NCI-H2227 (cell line): ENCODE data around the gene MGRN1.
A peak's percentile ranks its signal among the peaks of the same experiment; 100 is the strongest.

Source experiments
- DNase-seq: peaks from one replicate; lab custom pipeline; 2025; ENCODE audit not compliant: unreplicated experiment; lab: John Stamatoyannopoulos, UW

MGRN1 gene

GRCh38 chr16:4624015-4624826 lies at the start of gene MGRN1:
Gene MGRN1, plus strand, starts transcription at chr16:4624826. Its CDS starts 135 bp downstream, at chr16:4624961.
- peak; percentile 98 for DNase-seq

- no peak for DNase-seq
Observed at GRCh38 chr16:4574919-4575705, 49.5 kb upstream of the MGRN1 start.

GRCh38 chr16:4576008-4576407 lies 48.6 kb upstream of the MGRN1 start:
- DNase-seq: no peak

- DNase-seq: no peak
Observed at GRCh38 chr16:4578961-4579530, 45.6 kb upstream of the MGRN1 start.

GRCh38 chr16:4580250-4580649 lies 44.4 kb upstream of the MGRN1 start:
- no peak for DNase-seq

GRCh38 chr16:4583906-4584305 lies 40.7 kb upstream of the MGRN1 start:
- no peak for DNase-seq

- no peak for DNase-seq
Observed at GRCh38 chr16:4586291-4586690, 38.3 kb upstream of the MGRN1 start.

- DNase-seq: no peak
Observed at GRCh38 chr16:4588386-4588785, 36.2 kb upstream of the MGRN1 start.

- no peak for DNase-seq
Observed at GRCh38 chr16:4588961-4589360, 35.7 kb upstream of the MGRN1 start.

- no peak for DNase-seq
Observed at GRCh38 chr16:4591191-4591590, 33.4 kb upstream of the MGRN1 start.

- no peak for DNase-seq
Observed at GRCh38 chr16:4591706-4592470, 32.7 kb upstream of the MGRN1 start.

GRCh38 chr16:4593086-4593485 lies 31.5 kb upstream of the MGRN1 start:
- DNase-seq: peak; percentile 48

- DNase-seq: no peak
Observed at GRCh38 chr16:4594433-4595410, 29.9 kb upstream of the MGRN1 start.

GRCh38 chr16:4597174-4597573 lies 27.5 kb upstream of the MGRN1 start:
- no peak for DNase-seq

- DNase-seq: no peak
Observed at GRCh38 chr16:4599037-4599436, 25.6 kb upstream of the MGRN1 start.

GRCh38 chr16:4599545-4599944 lies 25.1 kb upstream of the MGRN1 start:
- DNase-seq: no peak

- DNase-seq: peak; percentile 31
Observed at GRCh38 chr16:4601036-4601863, 23.4 kb upstream of the MGRN1 start.

GRCh38 chr16:4601864-4602186 lies 22.8 kb upstream of the MGRN1 start:
- DNase-seq: no peak

GRCh38 chr16:4602331-4602730 lies 22.3 kb upstream of the MGRN1 start:
- no peak for DNase-seq
